GM20000 (cell line): ENCODE measurements around the gene PRKAG2.

ENCODE experiments used
- DNase-seq: peaks from one replicate; pipeline ENCODE4 v3.0.0; 2012; ENCODE audit warnings: low spot score
- TF ChIP-seq, protein P1 (sequence below): IDR thresholded peaks from 2 replicates; pipeline ENCODE4 v1.5.1; 2012; ENCODE audit warnings: mild to moderate bottlenecking, control low read depth; ENCODE audit errors: extremely low read depth, missing control alignments

PRKAG2 gene

DNA sequence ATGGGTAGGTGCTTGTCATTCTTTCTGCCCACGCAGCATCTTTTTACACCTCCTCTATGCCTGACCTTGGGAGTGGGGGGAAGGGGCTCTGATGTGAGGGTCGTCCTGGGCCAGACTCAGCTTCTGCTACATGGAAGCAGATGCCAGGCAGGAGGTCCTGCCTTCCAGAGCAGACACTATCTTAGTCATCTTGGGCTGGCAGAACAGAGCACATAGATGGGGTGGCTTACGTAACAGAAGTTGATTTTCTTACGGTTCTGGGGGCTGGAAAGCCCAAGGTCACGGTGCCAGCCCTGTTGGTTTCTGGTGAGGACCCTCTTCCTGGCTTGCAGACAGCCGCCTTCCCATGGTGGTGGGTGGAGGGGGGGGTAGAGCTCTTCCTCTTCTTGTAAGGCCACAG lies 159.0 kb downstream of the PRKAG2 start:
- TF ChIP-seq, protein P1, sequence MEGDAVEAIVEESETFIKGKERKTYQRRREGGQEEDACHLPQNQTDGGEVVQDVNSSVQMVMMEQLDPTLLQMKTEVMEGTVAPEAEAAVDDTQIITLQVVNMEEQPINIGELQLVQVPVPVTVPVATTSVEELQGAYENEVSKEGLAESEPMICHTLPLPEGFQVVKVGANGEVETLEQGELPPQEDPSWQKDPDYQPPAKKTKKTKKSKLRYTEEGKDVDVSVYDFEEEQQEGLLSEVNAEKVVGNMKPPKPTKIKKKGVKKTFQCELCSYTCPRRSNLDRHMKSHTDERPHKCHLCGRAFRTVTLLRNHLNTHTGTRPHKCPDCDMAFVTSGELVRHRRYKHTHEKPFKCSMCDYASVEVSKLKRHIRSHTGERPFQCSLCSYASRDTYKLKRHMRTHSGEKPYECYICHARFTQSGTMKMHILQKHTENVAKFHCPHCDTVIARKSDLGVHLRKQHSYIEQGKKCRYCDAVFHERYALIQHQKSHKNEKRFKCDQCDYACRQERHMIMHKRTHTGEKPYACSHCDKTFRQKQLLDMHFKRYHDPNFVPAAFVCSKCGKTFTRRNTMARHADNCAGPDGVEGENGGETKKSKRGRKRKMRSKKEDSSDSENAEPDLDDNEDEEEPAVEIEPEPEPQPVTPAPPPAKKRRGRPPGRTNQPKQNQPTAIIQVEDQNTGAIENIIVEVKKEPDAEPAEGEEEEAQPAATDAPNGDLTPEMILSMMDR: no peak
- DNase-seq: no peak

DNA sequence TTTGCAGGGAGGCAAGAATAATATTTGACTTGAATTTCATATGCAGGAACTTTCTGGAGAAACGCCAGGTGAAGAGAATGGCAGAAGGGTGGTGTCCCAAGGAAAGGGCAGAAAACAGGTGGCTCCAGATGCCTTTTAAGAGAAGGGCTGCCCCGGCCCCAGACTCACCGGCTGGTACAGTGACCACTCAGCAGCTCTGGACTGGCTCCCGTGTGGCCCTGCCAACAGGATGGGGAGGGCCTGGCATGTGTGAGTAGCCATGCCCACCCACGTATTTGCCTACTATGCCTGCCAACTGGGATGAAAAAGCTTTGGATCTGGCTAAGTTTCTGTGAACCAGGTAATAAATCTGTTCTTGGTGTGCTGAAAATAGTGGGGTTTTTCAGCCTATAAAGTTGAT lies 159.5 kb downstream of the PRKAG2 start:
- DNase-seq: no peak
- TF ChIP-seq, protein P1: no peak

DNA sequence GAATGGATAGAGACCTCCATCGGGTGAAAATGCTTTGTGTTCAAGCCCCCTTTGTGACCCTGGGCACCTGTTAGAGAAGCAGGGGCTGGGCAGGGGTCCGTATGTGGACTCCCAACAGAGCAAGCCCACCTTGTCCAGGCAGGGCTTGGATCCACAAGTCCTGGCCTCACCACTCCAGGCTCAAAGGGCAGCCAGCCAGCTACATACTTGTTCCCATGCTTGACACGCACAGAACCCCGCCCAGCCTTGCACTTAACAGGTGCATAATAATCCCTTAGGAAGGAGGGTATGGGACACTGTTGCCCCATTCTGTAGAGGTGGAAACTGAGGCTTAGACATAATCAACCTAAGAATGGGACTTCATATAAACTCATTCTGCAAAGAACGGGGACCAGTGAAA lies 160.6 kb downstream of the PRKAG2 start:
- TF ChIP-seq, protein P1: no peak
- DNase-seq: no peak

DNA sequence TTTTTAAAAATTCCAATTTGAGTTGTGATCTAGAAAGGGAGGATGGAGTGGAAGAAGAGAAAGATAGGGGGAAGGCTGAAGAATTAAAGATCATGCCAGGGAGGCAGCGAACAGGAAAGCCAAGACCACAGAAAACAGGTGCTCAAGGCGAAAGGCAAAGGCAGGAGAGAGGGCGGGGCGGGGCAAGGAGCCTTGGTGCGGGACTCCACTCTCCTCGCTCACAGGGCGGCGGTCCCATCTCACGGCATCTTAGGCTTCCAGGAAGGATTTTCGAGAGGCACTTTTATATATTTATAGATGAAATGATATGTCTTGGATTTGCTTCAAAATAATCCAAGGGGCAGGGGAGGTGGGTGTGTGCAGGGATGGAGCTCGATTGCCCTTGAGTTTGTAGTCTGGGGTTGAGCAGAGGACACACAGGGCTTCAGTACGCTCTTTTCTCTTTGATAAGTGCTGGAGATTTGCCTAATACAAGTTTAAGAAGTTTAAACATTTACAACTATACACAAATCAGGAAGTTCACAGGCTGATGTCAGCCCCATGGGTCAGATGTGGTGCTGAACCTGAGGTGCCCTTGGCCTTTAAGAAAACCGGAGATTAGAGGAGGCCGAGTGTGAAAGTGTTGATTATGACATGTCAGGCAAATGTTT lies 161.1 kb downstream of the PRKAG2 start:
- DNase-seq: no peak

GRCh38 chr7:151714201-151714600 lies 162.7 kb downstream of the PRKAG2 start:
- DNase-seq: no peak
- TF ChIP-seq, protein P1: no peak

More for the DNA sequence above, 161.1 kb downstream of the PRKAG2 start:
- TF ChIP-seq, protein P1: no peak

DNA sequence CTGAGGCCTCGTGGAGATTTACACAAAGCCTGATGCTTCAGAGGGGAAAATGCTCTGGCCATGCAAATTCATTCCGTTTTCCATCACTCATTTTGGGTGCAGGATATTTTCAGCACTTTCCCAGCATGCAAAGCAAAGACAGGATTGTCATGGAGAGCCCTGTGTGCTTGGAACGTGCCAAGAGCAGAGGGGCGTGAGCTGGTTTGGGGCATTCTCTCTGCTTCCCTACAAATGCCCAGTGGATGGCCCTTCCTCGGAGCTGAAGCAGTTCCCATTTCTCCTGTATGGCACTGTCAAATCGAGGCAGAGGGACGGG lies 164.1 kb downstream of the PRKAG2 start:
- DNase-seq: no peak
- TF ChIP-seq, protein P1: no peak

DNA sequence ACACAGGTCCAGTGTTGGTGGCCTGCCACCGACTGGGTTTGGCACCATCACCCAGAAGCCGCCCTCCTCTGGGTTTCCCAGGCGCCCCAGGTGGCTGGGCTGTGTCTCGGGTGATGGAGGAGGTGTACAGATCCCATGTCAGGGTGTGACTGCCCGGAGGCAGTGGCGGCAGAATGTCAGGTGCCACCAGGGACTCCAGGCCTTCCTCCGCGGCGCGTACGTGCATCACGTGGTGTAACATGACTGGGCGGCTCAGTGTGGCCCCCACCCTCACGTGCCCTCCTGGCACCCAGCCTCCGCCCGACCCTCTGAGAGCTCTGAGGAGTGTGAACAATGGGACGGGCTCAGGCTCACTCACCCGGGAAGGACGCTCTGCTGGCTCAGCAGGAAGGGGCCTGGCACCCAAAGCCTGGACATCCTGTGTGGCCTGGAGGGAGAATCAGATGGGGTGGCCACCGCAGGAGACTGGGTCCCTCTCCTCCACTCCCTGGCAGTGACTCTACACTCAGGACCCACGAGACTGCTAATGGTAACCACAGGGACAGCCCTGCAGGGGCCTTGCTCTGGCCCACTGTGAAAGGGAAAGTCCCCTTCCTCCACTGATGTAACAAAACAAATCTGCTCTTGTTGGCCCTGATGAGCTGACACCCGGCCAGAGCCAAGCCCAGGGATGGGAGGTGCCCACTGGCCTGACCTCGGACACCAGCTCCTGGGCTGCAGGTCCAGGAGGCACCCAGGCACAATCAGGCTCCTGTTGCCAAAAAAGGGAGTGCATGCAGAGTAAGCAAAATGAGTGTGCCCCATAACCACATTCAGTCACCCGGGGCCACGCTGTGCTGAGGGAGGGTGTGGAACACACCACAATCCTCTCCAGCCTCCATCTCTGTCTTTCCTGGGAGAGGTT lies 164.8 kb downstream of the PRKAG2 start:
- no peak for DNase-seq

More for the DNA sequence above, 164.8 kb downstream of the PRKAG2 start:
- TF ChIP-seq, protein P1: no peak
